HCT116 (cell line): ENCODE results near the gene RPH3AL. TPM values are rescaled to one million over a fixed set of nuclear protein-coding genes. Genes with fewer than 3 reads are reported as not detected.

Source experiments
- ATAC-seq: fragments of 200-7000 bp; cut with Tn5 transposase; 2 replicates; pipeline ENCODE4 v1.9.1; 2020; ENCODE audit warnings: mild to moderate bottlenecking, moderate library complexity
- BruUV-seq: library from RNA; stranded (reverse); fragments of 400-500 nt; replicated peaks from 2 replicates; lab custom pipeline; 2021; lab: Mats Ljungman, UMichigan
- CTCF ChIA-PET: fragments of 300-600 bp; sonication (Branson Sonifier 250); formaldehyde crosslinking; loops from one replicate; lab custom pipeline; 2021; ENCODE audit warnings: antibody characterized with exemption; lab: Charles Lee
- POLR2A ChIA-PET: fragments of 300-600, 350-600 bp; sonication (Branson Sonifier 250); formaldehyde crosslinking; loops from one replicate; lab custom pipeline; 2021; ENCODE audit warnings: antibody characterized with exemption; lab: Charles Lee
- RAD21 ChIA-PET, 2 experiments: fragments of 300-600 bp; sonication (Branson Sonifier 250); formaldehyde crosslinking; loops; one replicate each; lab custom pipeline; 2023; ENCODE audit warnings: low total read pairs in 2 of 2; ENCODE audit not compliant: uncharacterized antibody in 2 of 2, unreplicated experiment in 2 of 2, low non-redundant PET in 1 of 2; lab: Charles Lee
- DNase-seq: peaks from one replicate; pipeline ENCODE4 v3.0.0-alpha.2; 2010; ENCODE audit warnings: low read depth, low spot score
- H2AFZ ChIP-seq: fragments of 200-600 bp; shearing (Covaris generic), sonication (generic); 2 replicates; pipeline ENCODE4 v1.6.1; 2017; ENCODE audit warnings: low read depth, mixed run types, mixed read lengths, antibody characterized with exemption, low read length; ENCODE audit not compliant: poor library complexity, severe bottlenecking
- H3K27ac ChIP-seq: 2 replicates; pipeline ENCODE4 v1.5.1; 2012; ENCODE audit warnings: low read depth, low read length
- H3K27me3 ChIP-seq: fragments of 200-600 bp; sonication (generic); 2 replicates; pipeline ENCODE4 v1.6.1; 2016; ENCODE audit warnings: mixed run types, low read length, mixed read lengths; ENCODE audit not compliant: insufficient read depth
- H3K36me3 ChIP-seq, 2 experiments: fragments of 200-500 bp in 1 of 2; fragments of 200-600 bp in 1 of 2; sonication (Bioruptor generic) in 1 of 2; sonication (generic) in 1 of 2; 2 replicates each; pipeline versions ENCODE4 v1.5.1 to v1.6.1; 2014 to 2016; ENCODE audit warnings: low read length in 2 of 2, inconsistent platforms in 1 of 2, mixed read lengths in 1 of 2, mixed run types in 1 of 2; ENCODE audit not compliant: insufficient read depth in 2 of 2, control insufficient read depth in 1 of 2
- H3K4me1 ChIP-seq, 2 experiments: fragments of 200-600 bp in 1 of 2; sonication (generic) in 1 of 2; 2 replicates each; pipeline versions ENCODE4 v1.5.1 to v1.6.1; 2012 to 2017; ENCODE audit warnings: low read length in 2 of 2, inconsistent platforms in 1 of 2, mild to moderate bottlenecking in 1 of 2, mixed read lengths in 1 of 2, mixed run types in 1 of 2, moderate library complexity in 1 of 2; ENCODE audit not compliant: insufficient read depth in 2 of 2, control insufficient read depth in 1 of 2
- H3K4me2 ChIP-seq: fragments of 200-600 bp; sonication (generic); 2 replicates; pipeline ENCODE4 v1.6.1; 2017; ENCODE audit warnings: mixed run types, low read length, mixed read lengths
- H3K4me3 ChIP-seq, 2 experiments: fragments of 200-600 bp in 1 of 2; sonication (generic) in 1 of 2; replicated peaks in 1 of 2; 2 replicates each; pipeline ENCODE4 v1.5.1; 2011 to 2016; ENCODE audit warnings: low read length in 2 of 2, control low read depth in 1 of 2, low read depth in 1 of 2, mild to moderate bottlenecking in 1 of 2, mixed read lengths in 1 of 2, mixed run types in 1 of 2
- H3K79me2 ChIP-seq: fragments of 200-600 bp; sonication (generic); 2 replicates; pipeline ENCODE4 v1.6.1; 2017; ENCODE audit warnings: mild to moderate bottlenecking, mixed run types, low read length, moderate library complexity, mixed read lengths; ENCODE audit not compliant: insufficient read depth
- H3K9ac ChIP-seq: fragments of 200-600 bp; sonication (generic); 2 replicates; pipeline ENCODE4 v1.6.1; 2016; ENCODE audit warnings: low read length, mixed read lengths
- H3K9me2 ChIP-seq: fragments of 200-600 bp; sonication (generic), shearing (Covaris generic); 2 replicates; pipeline ENCODE4 v1.6.1; 2017; ENCODE audit warnings: mixed run types, mild to moderate bottlenecking, moderate library complexity; ENCODE audit not compliant: insufficient read depth
- H3K9me3 ChIP-seq, 2 experiments: fragments of 200-500 bp in 1 of 2; fragments of 200-600 bp in 1 of 2; sonication (Bioruptor generic) in 1 of 2; sonication (generic) in 1 of 2; 2 replicates each; pipeline ENCODE4 v1.6.1; 2014 to 2017; ENCODE audit warnings: low read length in 2 of 2, mixed read lengths in 2 of 2, inconsistent platforms in 1 of 2, low read depth in 1 of 2, mild to moderate bottlenecking in 1 of 2, mixed run types in 1 of 2, moderate library complexity in 1 of 2; ENCODE audit not compliant: control insufficient read depth in 1 of 2, insufficient read depth in 1 of 2
- H4K20me1 ChIP-seq: fragments of 200-600 bp; sonication (generic), shearing (Covaris generic); 2 replicates; pipeline ENCODE4 v1.6.1; 2017; ENCODE audit warnings: mixed run types, mild to moderate bottlenecking, moderate library complexity; ENCODE audit not compliant: insufficient read depth
- CEBPB ChIP-seq: IDR thresholded peaks from 2 replicates; pipeline ENCODE4 v1.6.1; 2012; ENCODE audit warnings: low read depth
- EGR1 ChIP-seq: IDR thresholded peaks from 2 replicates; pipeline ENCODE4 v1.6.1; 2012; ENCODE audit warnings: low read depth
- EZH2 ChIP-seq: fragments of 200-600 bp; sonication (generic); IDR thresholded peaks from 2 replicates; pipeline ENCODE4 v1.6.1; 2017; ENCODE audit warnings: antibody characterized with exemption, mixed run types
- EZH2phosphoT487 ChIP-seq: fragments of 200-600 bp; IDR thresholded peaks from 2 replicates; pipeline ENCODE4 v1.6.1; 2018; ENCODE audit warnings: antibody characterized with exemption, borderline replicate concordance
- JUND ChIP-seq: IDR thresholded peaks from 2 replicates; pipeline ENCODE4 v1.6.1; 2012
- RAD21 ChIP-seq: IDR thresholded peaks from 2 replicates; pipeline ENCODE4 v1.6.1; 2012; ENCODE audit warnings: low read depth, mild to moderate bottlenecking
- SP1 ChIP-seq: IDR thresholded peaks from 2 replicates; pipeline ENCODE4 v1.6.1; 2012; ENCODE audit warnings: low read depth
- YY1 ChIP-seq: IDR thresholded peaks from 2 replicates; pipeline ENCODE4 v1.6.1; 2011; ENCODE audit warnings: low read length, low read depth, moderate library complexity, mild to moderate bottlenecking; ENCODE audit not compliant: insufficient replicate concordance; ENCODE audit errors: extremely low read depth
- intact Hi-C: fragments of 100-400 bp; cut with micrococcal nuclease; formaldehyde crosslinking; loops from 2 replicates; pipeline ENCODE4 v1.10.0; 2022
- total RNA-seq: library from RNA; stranded (reverse); gene quantifications from one replicate; pipeline ENCODE4 v1.2.1, GENCODE V29; 2021; ENCODE audit not compliant: unreplicated experiment
- TF ChIP-seq, protein P1 (sequence below), 3 experiments: fragments of 200-600 bp in 1 of 3; sonication (generic) in 1 of 3; IDR thresholded peaks in 2 of 3; conservative IDR thresholded peaks in 1 of 3; 2 replicates each; pipeline ENCODE4 v1.5.1; 2012 to 2017; ENCODE audit warnings: low read depth in 2 of 3, low read length in 2 of 3, antibody characterized with exemption in 1 of 3, borderline replicate concordance in 1 of 3, control low read depth in 1 of 3, mild to moderate bottlenecking in 1 of 3, mixed read lengths in 1 of 3, mixed run types in 1 of 3, moderate library complexity in 1 of 3; ENCODE audit not compliant: insufficient read depth in 1 of 3
- TF ChIP-seq, protein P2 (sequence below): IDR thresholded peaks from 2 replicates; pipeline ENCODE4 v1.6.1; 2011; ENCODE audit warnings: mild to moderate bottlenecking, low read length, moderate library complexity; ENCODE audit not compliant: insufficient replicate concordance; ENCODE audit errors: extremely low read depth
- TF ChIP-seq, protein P3 (sequence below): IDR thresholded peaks from 2 replicates; pipeline ENCODE4 v1.6.1; 2012; ENCODE audit warnings: low read depth

The RPH3AL gene
- total RNA-seq, 1 experiment from 2014 or later: 17.0 TPM

DNA sequence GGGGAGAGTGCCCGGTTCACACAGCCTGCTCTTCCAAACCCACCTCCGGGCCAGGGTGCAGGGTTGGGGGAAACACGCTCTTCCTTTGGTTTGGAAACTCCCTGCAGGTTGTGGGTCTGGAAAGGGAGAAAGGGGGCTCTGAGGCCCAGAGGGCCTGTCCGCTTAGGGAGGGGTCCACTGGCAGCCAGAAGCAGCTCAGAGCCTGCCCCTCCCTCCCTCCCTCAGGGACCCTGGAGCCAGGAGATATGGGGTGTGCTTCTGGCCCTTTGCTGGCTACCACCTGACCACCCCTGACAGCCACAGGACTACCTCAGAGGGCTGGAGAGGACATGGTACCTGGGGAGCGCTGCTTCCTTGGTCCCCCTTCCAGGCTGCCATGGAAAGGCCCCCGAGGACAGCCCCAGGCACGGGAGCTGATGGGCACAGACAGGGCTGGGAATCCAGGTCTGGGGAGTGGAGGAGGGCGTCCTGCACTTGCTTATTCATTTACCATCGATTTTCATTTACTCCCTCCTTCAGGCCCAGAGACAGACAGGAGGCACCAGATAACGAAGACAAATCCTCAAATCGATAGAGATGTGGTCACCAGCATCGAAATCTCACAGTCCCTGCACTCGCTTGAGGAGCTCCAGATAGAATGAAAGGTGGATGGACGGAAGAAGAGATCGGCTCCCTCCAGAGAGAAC, 122.8 kb downstream of the RPH3AL start:
- H3K36me3 ChIP-seq: no peaks in the 10 kb centered on the region
- no peaks in the 10 kb centered on the region for H3K79me2 ChIP-seq
- ATAC-seq (no peak), DNase-seq (no peak)
- ChIA-PET CTCF (no interaction called here), POLR2A (no interaction called here), RAD21 (no interaction called here)
- no peak overlapping the region for H3K27ac ChIP-seq
- no peak overlapping the region for H3K9ac ChIP-seq
- no peaks in the 10 kb centered on the region for H4K20me1 ChIP-seq
- H3K9me3 ChIP-seq: no peaks in the 10 kb centered on the region
- H3K4me2 ChIP-seq: no peak overlapping the region
- TF ChIP-seq EGR1: no peak
- TF ChIP-seq YY1: no peak
- TF ChIP-seq, protein P1, sequence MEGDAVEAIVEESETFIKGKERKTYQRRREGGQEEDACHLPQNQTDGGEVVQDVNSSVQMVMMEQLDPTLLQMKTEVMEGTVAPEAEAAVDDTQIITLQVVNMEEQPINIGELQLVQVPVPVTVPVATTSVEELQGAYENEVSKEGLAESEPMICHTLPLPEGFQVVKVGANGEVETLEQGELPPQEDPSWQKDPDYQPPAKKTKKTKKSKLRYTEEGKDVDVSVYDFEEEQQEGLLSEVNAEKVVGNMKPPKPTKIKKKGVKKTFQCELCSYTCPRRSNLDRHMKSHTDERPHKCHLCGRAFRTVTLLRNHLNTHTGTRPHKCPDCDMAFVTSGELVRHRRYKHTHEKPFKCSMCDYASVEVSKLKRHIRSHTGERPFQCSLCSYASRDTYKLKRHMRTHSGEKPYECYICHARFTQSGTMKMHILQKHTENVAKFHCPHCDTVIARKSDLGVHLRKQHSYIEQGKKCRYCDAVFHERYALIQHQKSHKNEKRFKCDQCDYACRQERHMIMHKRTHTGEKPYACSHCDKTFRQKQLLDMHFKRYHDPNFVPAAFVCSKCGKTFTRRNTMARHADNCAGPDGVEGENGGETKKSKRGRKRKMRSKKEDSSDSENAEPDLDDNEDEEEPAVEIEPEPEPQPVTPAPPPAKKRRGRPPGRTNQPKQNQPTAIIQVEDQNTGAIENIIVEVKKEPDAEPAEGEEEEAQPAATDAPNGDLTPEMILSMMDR (IDR thresholded peaks at IDR 0.05 in 2 of 3, conservative IDR thresholded peaks at IDR 0.05 in 1 of 3; ENCODE audit: borderline replicate concordance in 1 of 3, insufficient read depth in 1 of 3, low read depth in 2 of 3, low read length in 2 of 3): no peak
- TF ChIP-seq EZH2: no peak
- no peak for TF ChIP-seq JUND
- no peak for TF ChIP-seq EZH2phosphoT487
- no peak for TF ChIP-seq RAD21
- TF ChIP-seq, protein P2, sequence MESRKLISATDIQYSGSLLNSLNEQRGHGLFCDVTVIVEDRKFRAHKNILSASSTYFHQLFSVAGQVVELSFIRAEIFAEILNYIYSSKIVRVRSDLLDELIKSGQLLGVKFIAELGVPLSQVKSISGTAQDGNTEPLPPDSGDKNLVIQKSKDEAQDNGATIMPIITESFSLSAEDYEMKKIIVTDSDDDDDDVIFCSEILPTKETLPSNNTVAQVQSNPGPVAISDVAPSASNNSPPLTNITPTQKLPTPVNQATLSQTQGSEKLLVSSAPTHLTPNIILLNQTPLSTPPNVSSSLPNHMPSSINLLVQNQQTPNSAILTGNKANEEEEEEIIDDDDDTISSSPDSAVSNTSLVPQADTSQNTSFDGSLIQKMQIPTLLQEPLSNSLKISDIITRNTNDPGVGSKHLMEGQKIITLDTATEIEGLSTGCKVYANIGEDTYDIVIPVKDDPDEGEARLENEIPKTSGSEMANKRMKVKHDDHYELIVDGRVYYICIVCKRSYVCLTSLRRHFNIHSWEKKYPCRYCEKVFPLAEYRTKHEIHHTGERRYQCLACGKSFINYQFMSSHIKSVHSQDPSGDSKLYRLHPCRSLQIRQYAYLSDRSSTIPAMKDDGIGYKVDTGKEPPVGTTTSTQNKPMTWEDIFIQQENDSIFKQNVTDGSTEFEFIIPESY: no peak
- TF ChIP-seq, protein P3, sequence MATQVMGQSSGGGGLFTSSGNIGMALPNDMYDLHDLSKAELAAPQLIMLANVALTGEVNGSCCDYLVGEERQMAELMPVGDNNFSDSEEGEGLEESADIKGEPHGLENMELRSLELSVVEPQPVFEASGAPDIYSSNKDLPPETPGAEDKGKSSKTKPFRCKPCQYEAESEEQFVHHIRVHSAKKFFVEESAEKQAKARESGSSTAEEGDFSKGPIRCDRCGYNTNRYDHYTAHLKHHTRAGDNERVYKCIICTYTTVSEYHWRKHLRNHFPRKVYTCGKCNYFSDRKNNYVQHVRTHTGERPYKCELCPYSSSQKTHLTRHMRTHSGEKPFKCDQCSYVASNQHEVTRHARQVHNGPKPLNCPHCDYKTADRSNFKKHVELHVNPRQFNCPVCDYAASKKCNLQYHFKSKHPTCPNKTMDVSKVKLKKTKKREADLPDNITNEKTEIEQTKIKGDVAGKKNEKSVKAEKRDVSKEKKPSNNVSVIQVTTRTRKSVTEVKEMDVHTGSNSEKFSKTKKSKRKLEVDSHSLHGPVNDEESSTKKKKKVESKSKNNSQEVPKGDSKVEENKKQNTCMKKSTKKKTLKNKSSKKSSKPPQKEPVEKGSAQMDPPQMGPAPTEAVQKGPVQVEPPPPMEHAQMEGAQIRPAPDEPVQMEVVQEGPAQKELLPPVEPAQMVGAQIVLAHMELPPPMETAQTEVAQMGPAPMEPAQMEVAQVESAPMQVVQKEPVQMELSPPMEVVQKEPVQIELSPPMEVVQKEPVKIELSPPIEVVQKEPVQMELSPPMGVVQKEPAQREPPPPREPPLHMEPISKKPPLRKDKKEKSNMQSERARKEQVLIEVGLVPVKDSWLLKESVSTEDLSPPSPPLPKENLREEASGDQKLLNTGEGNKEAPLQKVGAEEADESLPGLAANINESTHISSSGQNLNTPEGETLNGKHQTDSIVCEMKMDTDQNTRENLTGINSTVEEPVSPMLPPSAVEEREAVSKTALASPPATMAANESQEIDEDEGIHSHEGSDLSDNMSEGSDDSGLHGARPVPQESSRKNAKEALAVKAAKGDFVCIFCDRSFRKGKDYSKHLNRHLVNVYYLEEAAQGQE: no peak
- TF ChIP-seq CEBPB: no peak
- TF ChIP-seq SP1: no peak
- intact Hi-C loops: no loop called here
- H2AFZ ChIP-seq: no peak overlapping the region
- no peaks in the 10 kb centered on the region for H3K9me2 ChIP-seq
- no peaks in the 10 kb centered on the region for H3K4me1 ChIP-seq
- H3K4me3 ChIP-seq: no peak overlapping the region
- H3K27me3 ChIP-seq: no peaks in the 10 kb centered on the region
- no TSS peak for BruUV-seq
